Colonic mucosa (tissue), 4 donors: ENCODE results near the gene SERP2. TPM values are rescaled to one million over a fixed set of nuclear protein-coding genes. Genes with fewer than 3 reads are reported as not detected.
"Not testable (repeated sequence)": the region's sequence is repeated elsewhere in the genome, so short reads cannot be mapped to it uniquely, and the experiment has no call there.

Experiments used
- DNase-seq: peaks from one replicate; pipeline ENCODE4 v3.0.0-alpha.2; 2020
- H3K27ac ChIP-seq: fragments of 200-600 bp; one replicate; pipeline ENCODE4 v1.8.0; 2021
- H3K27me3 ChIP-seq: fragments of 200-600 bp; one replicate; pipeline ENCODE4 v1.8.0; 2021
- H3K36me3 ChIP-seq: fragments of 200-600 bp; one replicate; pipeline ENCODE4 v1.8.0; 2021
- H3K4me1 ChIP-seq: fragments of 200-600 bp; one replicate; pipeline ENCODE4 v1.8.0; 2021; ENCODE audit warnings: mild to moderate bottlenecking
- H3K4me3 ChIP-seq: fragments of 200-600 bp; one replicate; pipeline ENCODE4 v1.8.0; 2021
- H3K9ac ChIP-seq, 2 donors: one replicate each; pipeline ENCODE4 v1.7.0; 2013; ENCODE audit warnings: control low read depth in 2 of 2, low read depth in 2 of 2, low read length in 2 of 2
- H3K9me3 ChIP-seq: fragments of 200-600 bp; one replicate; pipeline ENCODE4 v1.8.0; 2021
- intact Hi-C: fragments of 100-400 bp; cut with DNase I; formaldehyde crosslinking; loops from one replicate; pipeline ENCODE4 v1.14.1; 2022
- total RNA-seq, 2 donors: library from RNA; stranded (reverse); fragmentation: NEBNext Ultra II Directional in 1 of 2; extraction: Animal tissue kit (Norgen Biotek cat#: 25700) in 1 of 2; gene quantifications; one replicate each; pipeline ENCODE4 v1.2.1, GENCODE V29; 2021
- TF ChIP-seq, protein P1 (sequence below): fragments of 200-600 bp; IDR thresholded peaks from one replicate; pipeline ENCODE4 v1.8.0; 2022; ENCODE audit warnings: antibody characterized with exemption, mild to moderate bottlenecking
- donor health status: healthy.
- donor health status: DM: no; HTN: no; CAD: no.
- donor health status: DM: no; HTN: no; CAD: no.

The SERP2 gene
- 1 to 10 TPM; 1.6 to 2.7 TPM for total RNA-seq

DNA sequence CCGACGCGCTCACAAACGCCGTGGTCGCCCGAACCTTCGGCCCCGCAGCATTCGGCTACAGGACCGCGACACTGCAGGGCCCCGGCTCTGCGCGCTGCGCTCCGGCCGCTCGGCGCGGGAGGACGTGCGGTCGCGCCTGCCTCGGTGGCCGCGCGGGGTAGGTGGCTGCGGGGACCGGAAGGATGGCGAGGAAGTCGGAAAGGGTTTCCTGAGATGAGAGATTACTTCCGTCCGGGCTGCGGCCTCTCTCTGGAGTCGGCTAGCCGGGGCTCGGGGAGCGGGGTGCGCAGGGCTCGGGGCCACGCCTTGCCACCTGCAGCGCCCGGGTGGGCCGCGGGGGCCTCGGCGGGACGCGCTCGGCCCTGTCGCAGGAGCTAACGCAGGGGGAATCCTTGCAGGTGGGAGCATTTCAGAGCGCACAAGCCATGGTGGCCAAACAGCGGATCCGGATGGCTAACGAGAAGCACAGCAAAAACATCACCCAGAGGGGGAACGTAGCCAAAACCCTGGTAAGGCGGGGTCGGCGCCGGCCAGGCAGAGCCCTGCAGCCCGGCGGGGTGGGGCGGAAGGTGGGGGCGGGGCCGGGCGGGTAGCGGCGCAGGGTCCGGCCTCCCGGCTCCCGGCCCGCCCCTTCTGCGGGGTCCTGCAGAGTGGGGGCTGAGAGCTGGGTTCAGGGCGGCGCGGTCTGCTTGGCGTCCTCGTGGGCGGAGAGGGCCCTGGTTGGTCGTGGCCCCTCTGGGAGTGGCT, at the start of gene SERP2:
Gene SERP2, plus strand, starts transcription at position 224 of the 747 bp plus-strand sequence. Its CDS starts 202 bp downstream, at position 426.
- H3K9ac ChIP-seq = peak within 1 kb of the TSS; percentile 65 to 86

DNA sequence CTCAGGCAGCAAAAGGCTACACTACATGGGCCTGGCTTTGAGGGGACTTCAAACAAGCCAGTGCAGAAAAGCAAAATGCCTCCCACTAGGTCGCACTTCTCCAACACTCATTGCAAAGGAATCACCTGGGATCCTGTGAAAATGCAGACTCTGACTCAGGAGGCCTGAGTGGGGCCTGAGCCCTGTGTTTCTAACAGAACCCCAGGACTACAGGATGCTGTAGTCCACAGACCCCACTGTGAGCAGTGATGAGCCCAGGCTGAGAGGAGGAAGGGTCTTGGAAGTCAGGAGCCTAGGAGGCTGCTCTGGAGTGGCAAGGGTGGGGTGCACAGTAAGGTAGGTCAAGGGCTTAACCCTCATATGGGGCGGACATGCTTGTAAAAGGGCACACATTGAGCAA, 46.7 kb upstream of the SERP2 start:
- Histone ChIP-seq H3K4me1 (no peaks in the 10 kb centered on the region), H3K9me3 (no peaks in the 10 kb centered on the region), H3K4me3 (no peak overlapping the region), H3K36me3 (no peaks in the 10 kb centered on the region), H3K27ac (no peak overlapping the region), H3K9ac (no peak overlapping the region), H3K27me3 (no peaks in the 10 kb centered on the region)
- TF ChIP-seq, protein P1, sequence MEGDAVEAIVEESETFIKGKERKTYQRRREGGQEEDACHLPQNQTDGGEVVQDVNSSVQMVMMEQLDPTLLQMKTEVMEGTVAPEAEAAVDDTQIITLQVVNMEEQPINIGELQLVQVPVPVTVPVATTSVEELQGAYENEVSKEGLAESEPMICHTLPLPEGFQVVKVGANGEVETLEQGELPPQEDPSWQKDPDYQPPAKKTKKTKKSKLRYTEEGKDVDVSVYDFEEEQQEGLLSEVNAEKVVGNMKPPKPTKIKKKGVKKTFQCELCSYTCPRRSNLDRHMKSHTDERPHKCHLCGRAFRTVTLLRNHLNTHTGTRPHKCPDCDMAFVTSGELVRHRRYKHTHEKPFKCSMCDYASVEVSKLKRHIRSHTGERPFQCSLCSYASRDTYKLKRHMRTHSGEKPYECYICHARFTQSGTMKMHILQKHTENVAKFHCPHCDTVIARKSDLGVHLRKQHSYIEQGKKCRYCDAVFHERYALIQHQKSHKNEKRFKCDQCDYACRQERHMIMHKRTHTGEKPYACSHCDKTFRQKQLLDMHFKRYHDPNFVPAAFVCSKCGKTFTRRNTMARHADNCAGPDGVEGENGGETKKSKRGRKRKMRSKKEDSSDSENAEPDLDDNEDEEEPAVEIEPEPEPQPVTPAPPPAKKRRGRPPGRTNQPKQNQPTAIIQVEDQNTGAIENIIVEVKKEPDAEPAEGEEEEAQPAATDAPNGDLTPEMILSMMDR = no peak
- no peak for DNase-seq
- intact Hi-C loops = no loop called here

More for the DNA sequence above, at the start of gene SERP2:
- no peak for DNase-seq
- intact Hi-C loops = loop anchor here (5.0 kb wide), 1 partner anchor 59 kb away; no protein-coding TSS in a partner anchor
- no peaks in the 10 kb centered on the region for H3K36me3 ChIP-seq
- H3K9me3 ChIP-seq = no peaks in the 10 kb centered on the region
- TF ChIP-seq, protein P1 = no peak
- peak within 1 kb of the TSS; percentile 56 for H3K4me3 ChIP-seq
- no peaks in the 10 kb centered on the region for H3K27me3 ChIP-seq
- no peaks in the 10 kb centered on the region for H3K4me1 ChIP-seq
- no peak within 1 kb of the TSS for H3K27ac ChIP-seq

DNA sequence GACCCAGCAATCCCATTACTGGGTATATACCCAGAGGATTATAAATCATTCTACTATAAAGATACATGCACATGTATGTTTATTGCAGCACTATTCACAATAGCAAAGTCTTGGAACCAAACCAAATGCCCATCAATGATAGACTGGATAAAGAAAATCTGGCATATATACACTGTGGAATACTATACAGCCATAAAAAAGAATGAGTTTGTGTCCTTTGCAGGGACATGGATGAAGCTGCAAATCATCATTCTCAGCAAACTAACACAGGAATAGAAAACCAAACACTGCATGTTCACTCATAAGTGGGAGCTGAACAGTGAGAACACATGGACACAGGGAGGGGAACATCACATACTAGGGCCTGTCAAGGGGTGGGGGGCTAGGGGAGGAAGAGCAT, 44.6 kb upstream of the SERP2 start:
- intact Hi-C loops, H3K9ac ChIP-seq, H3K36me3 ChIP-seq, H3K27ac ChIP-seq, DNase-seq, H3K4me1 ChIP-seq, H3K27me3 ChIP-seq, H3K9me3 ChIP-seq, H3K4me3 ChIP-seq: not testable (repeated sequence)

- H3K9ac ChIP-seq = no peak overlapping the region
- H3K4me1 ChIP-seq = no peaks in the 10 kb centered on the region
- H3K27ac ChIP-seq = no peak overlapping the region
- H3K4me3 ChIP-seq = no peak overlapping the region
- no peaks in the 10 kb centered on the region for H3K27me3 ChIP-seq
- H3K36me3 ChIP-seq = no peaks in the 10 kb centered on the region
- TF ChIP-seq, protein P1 = no peak
- no peaks in the 10 kb centered on the region for H3K9me3 ChIP-seq
- intact Hi-C loops = no loop called here
- no peak for DNase-seq
Observed at GRCh38 chr13:44329909-44330545, 43.6 kb upstream of the SERP2 start.

- no peak for DNase-seq
- Histone ChIP-seq H3K9ac (no peak overlapping the region), H3K9me3 (no peaks in the 10 kb centered on the region), H3K27ac (no peak overlapping the region), H3K36me3 (no peaks in the 10 kb centered on the region), H3K27me3 (no peaks in the 10 kb centered on the region), H3K4me3 (no peak overlapping the region), H3K4me1 (no peaks in the 10 kb centered on the region)
- TF ChIP-seq, protein P1 = no peak
- intact Hi-C loops = no loop called here
Observed at GRCh38 chr13:44331446-44331845, 42.2 kb upstream of the SERP2 start.
